Amniotic epithelial cell (primary cell): ENCODE data around the gene IL17RB.

Experiments
- DNase-seq: peaks from one replicate; pipeline ENCODE4 v3.0.0-alpha.2; 2010; ENCODE audit warnings: low read depth

IL17RB gene, protein sequence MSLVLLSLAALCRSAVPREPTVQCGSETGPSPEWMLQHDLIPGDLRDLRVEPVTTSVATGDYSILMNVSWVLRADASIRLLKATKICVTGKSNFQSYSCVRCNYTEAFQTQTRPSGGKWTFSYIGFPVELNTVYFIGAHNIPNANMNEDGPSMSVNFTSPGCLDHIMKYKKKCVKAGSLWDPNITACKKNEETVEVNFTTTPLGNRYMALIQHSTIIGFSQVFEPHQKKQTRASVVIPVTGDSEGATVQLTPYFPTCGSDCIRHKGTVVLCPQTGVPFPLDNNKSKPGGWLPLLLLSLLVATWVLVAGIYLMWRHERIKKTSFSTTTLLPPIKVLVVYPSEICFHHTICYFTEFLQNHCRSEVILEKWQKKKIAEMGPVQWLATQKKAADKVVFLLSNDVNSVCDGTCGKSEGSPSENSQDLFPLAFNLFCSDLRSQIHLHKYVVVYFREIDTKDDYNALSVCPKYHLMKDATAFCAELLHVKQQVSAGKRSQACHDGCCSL

DNA sequence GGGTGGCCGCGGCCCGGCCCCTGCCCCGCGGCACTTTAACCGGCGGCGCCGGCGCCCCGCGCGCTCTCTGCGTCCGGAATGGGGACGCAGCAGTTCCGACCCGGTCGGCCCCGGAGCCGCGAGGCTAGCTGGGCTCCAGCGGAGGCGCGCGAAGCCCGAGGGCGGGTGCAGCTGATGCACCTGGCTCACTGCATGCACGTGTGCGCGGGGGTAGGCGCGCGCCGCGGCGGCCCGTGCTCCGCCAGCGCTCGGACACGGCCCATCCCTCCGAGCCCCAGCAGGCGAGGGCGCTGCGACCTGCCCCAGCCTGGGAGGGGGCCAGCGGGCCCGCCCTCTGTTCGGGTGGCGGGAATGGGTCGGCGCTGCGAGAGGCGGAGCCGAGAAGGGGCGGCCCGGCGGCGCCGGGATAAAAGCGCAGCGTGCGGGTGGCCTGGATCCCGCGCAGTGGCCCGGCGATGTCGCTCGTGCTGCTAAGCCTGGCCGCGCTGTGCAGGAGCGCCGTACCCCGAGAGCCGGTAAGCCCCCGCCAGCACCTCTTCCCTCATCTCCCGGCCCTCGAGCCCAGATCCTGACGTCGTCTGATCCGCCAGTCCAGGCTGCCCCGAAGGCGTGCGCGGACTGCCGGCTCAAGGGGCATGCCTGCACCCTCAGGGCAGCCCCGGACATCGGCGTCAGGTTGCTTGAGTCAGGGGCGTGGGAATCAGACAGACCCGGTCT is at the start of gene IL17RB, which contains the start of gene CHDH:
Gene IL17RB (plus strand): TSS at position 435 of the 717 bp plus-strand sequence. CDS start 21 bp downstream, at position 456.
Gene CHDH (minus strand): TSS at position 286 of the 717 bp plus-strand sequence. CDS start 22,411 bp downstream, outside the sequence.
- DNase-seq, result no peak

- DNase-seq, result no peak
These were observed 48.2 kb upstream of the IL17RB start for GRCh38 chr3:53798144-53798543.

DNA sequence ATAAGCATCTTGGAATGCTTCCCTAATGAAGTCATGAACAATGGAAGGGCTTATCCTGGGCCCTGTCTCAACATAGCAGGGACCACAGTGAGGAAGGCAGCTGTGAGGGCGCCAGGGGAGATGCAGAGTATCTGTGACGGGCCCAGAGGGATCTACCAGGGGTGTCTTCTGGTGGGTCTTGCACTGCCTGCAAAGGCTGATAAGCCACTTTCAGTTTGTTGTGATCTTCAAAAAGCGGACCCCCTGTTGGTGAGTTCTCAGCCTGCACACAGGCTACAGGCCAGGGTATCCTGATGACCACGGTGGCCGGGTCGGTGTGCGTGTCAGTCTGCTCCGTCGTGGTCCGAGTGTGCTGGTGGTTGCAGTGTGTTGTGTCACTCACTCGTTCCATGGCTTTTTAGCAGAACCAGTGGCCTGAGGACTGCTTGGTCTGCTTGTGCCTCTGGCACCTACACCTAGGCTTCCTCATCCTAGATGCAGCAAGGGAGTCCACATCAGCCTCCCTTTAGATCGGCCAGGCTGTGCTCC is 47.0 kb upstream of the IL17RB start:
- no peak for DNase-seq

DNA sequence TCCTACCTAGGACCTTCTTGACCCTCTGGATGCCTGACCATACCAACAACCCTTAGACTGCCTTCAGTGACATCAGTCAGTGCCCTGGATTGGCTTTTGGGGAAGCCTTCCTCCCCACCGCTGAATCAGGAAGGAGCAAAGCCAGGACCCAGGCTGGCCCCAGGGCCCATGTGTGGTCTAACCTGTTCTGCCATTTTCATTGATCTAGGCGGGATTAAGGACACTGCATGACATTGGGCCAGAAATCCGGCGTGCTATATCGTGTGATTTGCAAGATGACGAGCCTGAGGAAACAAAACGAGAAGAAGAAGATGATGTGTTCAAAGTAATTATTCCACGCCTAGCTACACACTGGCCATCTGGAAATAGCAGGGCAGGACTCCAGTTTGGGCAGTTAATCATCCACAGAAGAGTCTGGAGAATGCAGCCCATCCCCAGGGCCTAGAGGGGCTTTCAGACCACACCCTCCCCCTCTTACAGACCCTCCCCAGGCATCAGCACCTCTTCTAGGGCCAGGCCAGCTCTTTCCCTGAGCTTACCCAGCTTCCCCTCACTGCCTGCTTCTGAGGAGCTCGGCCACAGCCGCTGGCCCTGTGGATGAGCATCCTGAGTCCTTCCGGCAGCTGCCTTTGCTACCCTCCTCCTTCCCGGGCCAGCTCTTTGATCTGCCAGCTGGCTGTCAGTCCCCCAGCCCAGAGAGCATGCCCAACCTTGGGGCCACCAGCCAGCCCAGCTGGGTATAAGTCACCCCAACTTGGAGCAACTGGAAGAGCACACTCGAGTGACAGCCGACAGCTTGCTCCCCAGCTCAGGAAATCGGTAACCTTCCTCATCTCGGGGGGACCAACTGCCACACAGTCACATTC is 46.1 kb upstream of the IL17RB start:
- no peak for DNase-seq

GRCh38 chr3:53801319-53801718 is 45.0 kb upstream of the IL17RB start:
- no peak for DNase-seq

- DNase-seq, result no peak
These were observed 44.0 kb upstream of the IL17RB start for GRCh38 chr3:53802256-53802880.

DNA sequence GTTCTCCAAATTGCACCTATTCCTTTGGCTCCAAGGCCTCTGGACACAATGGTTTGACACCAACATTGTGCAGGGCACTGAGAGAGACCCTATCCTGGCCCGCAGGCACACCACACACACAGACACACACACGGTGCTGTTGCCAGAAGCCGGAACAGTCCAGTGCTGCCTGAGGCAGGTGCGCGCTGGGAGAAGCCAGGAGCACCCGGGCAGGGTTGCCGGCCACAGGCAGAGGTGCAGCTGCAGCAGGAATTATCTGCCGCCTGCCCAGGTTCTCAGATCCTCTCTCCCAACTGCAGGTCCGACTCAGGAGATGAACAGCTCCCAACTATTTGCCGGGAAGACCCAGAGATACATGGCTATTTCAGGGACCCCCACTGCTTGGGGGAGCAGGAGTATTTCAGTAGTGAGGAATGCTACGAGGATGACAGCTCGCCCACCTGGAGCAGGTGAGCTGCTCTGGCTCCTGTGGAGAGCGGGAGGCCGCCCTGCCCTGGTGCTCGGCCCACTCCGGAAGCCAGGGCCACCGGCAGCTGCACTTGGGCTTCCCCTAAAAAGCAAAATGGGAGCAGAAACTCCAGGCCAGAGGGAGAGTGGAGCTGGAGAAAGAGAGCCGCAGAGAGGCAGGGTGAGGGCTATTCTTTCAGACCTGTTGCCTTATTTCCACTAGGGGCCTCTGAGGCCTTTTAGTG is 43.1 kb upstream of the IL17RB start:
- DNase-seq, result no peak

DNA sequence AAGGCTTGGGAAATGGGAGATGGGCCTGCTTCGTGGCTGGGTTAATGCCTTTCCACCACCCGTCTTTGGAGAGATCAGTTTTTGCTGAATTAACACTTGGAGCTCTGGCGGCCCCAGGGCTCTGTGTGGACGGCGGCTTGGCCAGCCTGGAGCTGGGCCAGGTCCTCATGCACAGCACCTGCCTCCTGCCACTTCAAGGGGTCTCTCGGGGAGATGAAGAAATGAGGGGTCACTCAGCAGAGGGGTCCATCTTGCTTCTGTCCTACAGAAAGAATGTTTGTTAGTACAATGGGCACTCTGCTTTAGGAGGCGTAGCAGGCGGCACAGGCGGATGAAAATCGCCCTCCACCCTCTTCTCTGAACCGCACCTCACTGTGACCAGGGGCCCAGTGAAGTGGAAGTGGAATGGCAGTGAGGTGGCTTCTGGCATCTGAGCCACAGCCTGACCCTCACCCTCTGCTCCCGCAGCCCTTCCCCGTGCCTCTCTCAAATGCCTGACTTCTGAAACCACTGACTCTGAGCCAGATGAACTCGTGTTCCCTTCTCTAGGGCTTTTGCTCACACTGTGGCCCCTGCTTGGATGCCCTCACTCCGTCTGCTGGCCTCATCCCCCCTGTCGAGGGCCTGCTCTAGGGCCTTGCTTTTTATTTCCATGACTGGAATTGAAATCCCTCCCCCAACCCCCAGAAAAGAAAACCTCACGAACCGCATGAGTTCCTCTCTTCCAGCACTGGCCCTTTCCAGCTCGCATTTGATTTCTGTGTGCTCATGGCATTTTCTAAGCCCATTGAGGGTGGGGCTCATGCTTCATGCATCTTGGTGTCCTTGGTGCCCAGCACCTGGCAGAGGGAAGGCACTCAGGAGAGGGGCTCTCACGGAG is 42.3 kb upstream of the IL17RB start:
- no peak for DNase-seq

DNA sequence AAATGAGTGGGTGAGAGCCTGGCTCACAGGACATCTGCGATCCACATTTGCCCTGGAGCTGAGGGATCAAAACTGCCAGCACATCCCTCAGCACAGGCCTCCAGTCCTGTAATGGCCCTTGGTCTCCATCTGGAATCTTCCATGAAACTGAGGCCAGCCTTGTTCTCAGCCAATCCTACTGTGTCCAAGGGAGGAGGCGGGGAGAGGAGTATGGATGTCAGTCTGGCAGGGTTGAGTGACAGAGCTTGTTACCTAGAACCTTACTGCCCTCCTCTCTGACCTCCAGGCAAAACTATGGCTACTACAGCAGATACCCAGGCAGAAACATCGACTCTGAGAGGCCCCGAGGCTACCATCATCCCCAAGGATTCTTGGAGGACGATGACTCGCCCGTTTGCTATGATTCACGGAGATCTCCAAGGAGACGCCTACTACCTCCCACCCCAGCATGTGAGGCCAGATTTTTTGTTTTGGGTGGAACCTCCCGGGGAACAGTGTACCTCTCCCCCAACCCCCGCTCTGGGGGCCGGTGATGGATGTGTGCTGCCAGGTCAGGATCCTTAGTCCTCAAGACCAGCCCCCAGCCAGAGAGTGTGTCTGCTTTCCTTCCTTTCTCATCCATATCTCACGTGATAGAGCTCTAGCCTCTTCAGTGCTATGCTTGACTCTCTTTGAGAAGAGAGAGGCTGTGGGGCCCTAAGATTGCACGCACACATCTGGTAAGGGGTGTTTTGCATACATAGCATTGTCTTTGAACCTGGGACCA is 41.5 kb upstream of the IL17RB start:
- peak; percentile 32 for DNase-seq

GRCh38 chr3:53805463-53806159 is 40.8 kb upstream of the IL17RB start:
- DNase-seq, result no peak

DNA sequence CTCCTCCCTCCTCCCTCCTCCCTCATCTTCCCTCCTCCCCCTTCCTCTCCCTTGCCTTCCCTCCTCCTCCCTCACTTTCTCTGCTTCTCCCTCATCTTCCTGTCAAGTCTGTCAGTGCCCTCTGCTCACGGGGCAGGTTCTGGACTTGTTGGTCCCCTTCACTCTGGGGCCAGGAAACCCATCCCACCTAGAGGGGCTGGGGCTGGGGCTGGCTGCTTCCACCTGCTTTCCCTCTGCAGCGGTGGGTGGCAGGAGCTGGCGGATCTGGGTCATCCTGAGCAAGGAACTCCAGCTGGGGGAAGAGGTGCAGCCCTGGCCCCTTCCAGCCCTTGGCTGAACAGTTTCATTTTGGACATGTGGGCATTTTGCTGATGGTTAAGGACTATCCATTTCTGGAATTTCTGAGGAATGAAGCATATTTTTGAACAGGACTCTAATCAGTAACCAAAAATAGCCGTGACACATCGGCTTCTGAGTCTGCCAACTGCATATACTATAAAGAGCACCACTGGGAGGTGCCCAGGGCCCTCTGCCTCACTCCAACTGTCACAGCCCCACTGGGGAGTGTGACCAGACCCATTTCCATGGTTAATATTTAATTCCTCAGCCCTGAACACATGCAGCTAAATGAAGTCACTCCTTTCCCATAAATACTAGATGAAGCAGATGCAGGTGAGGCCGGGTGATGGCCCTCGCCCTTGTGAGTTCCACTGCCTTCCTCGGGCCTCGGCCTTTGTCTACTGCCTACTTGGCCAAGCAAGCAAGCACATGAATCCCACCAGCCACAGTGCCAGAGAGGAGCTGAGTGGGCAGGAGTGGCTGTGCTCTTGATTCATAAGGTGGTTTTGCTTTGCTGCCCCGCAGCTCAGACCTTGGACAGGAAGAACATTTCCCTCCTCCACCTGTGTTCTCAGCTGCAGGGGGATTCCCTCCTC is 39.9 kb upstream of the IL17RB start:
- DNase-seq, result peak; percentile 21

DNA sequence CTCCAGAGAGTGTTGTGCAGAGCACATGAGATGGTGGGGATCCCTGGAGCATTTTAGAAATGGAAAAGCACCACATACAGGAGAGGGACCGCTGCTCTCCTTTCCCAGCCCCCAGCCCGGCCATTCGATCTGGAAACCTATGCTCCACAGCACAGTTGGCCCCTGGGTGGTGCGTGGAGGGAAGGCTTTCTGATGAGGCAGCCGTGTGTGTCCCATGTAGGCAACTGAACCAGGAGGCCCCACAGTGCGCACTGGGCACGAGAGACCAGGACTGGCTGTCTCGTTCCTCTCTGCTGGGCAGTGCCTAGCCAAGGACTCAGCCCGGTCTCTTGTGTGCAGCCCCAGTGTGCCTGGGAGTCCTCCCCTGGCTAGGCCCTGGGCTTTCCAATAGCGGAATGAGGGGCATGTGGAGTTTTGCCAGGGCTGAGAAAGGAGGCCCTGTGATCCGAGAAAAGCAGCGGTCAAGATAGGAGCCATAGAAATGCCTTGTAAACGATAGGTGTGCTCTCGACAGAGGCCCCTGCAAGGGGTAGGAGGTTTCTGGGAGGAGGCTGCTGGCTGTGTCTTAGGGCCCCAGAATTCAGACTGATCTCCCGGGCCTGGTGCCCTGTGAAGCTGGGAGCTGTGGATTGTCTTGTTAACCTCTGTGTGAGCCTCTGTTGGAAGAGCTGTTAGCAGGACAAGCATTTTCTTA is 39.1 kb upstream of the IL17RB start:
- DNase-seq, result no peak

DNA sequence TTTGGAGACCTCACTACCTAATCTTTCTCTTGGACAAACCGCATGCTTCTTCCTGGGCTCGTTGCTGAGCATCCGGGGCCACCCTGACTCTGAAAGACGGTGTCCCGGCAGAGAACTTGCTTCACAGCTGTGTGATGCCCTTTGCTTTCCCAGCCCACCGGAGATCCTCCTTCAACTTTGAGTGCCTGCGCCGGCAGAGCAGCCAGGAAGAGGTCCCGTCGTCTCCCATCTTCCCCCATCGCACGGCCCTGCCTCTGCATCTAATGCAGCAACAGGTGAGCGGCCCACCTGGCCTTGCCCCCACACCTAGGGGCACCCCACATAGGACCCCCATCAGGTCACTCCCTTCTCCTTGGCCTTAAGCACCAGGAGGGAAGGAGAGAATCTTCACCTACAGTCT is 37.9 kb upstream of the IL17RB start:
- no peak for DNase-seq

DNA sequence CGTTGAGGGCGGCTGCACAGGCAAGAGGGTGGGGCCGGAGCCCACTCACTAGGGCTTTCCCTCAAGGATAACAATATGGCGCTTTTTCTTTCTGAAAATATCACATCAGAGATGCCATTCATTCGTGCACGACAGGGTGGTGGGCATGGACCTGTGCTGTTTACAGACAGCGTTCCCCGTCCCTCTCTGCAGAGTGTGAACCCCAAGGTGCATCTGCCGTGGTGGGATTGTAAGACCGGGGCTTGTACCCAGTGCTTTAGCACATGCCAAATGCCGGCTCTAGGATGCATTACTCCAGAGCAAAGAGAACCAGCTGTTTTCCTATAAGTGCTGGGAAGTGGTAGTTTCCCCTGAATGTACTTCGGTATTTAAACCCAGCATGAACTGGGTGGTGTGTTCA is 37.1 kb upstream of the IL17RB start:
- DNase-seq, result no peak

DNA sequence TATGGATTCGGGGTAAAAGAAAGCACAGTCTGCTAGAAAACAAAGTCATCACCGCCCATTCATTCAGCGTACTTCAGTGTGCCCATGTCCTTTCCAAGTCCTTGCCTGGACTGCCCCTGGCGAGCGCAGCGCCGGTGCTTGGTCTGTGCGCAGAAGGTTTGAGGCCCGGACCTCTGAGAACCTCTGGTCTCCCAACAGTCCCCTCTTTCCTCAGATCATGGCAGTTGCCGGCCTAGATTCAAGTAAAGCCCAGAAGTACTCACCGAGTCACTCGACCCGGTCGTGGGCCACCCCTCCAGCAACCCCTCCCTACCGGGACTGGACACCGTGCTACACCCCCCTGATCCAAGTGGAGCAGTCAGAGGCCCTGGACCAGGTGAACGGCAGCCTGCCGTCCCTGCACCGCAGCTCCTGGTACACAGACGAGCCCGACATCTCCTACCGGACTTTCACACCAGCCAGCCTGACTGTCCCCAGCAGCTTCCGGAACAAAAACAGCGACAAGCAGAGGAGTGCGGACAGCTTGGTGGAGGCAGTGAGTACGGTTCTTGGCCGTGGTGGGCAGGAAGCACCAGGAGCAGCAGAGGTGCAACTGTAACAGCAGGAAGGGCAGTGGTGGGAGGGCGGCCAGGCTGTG is 36.5 kb upstream of the IL17RB start:
- no peak for DNase-seq
